ENCODE measurements around the gene CPLANE2. TPM values are rescaled to one million over a fixed set of nuclear protein-coding genes. Genes with fewer than 3 reads are reported as not detected.

Gene CPLANE2
- total RNA-seq, 2 donors from 2014 or later: 9.3 to 14.6 TPM

GRCh38 chr1:16241221-16241708 is 4.3 kb upstream of the CPLANE2 start:
- no peaks in the 10 kb centered on the region for H3K36me3 ChIP-seq
- TF ChIP-seq CTCF (IDR thresholded peaks at IDR 0.05): no peak
- no peak for ATAC-seq (ENCODE audit: insufficient number of reproducible peaks, low FRiP score, low read depth)
- H3K4me1 ChIP-seq (ENCODE audit: control insufficient read depth in 1 of 2, low read depth in 2 of 2): peaks cover 18 to 33% of the 10 kb centered on the region in 2 donors
- no peaks in the 10 kb centered on the region for H3K27me3 ChIP-seq (replicated peaks; ENCODE audit: insufficient read depth)
- no peaks in the 10 kb centered on the region for H3K9me3 ChIP-seq
- no peak for DNase-seq (ENCODE audit: low spot score)
- no peak overlapping the region for H3K27ac ChIP-seq
- no peak overlapping the region for H3K4me3 ChIP-seq

- DNase-seq (ENCODE audit: low spot score): no peak
- ATAC-seq (ENCODE audit: insufficient number of reproducible peaks, low FRiP score, low read depth): no peak
- H3K27ac ChIP-seq: no peak overlapping the region
- no peaks in the 10 kb centered on the region for H3K36me3 ChIP-seq
- no peaks in the 10 kb centered on the region for H3K9me3 ChIP-seq
- no peak for TF ChIP-seq CTCF (IDR thresholded peaks at IDR 0.05)
- no peaks in the 10 kb centered on the region for H3K27me3 ChIP-seq (replicated peaks; ENCODE audit: insufficient read depth)
- no peak overlapping the region for H3K4me3 ChIP-seq
- H3K4me1 ChIP-seq (ENCODE audit: control insufficient read depth in 1 of 2, low read depth in 2 of 2): peaks cover 22 to 25% of the 10 kb centered on the region in 2 donors
Measured at GRCh38 chr1:16239972-16240491, 3.0 kb upstream of the CPLANE2 start.

GRCh38 chr1:16237343-16237830 is 404 bp upstream of the CPLANE2 start:
- Histone ChIP-seq H3K9me3 (no peaks in the 10 kb centered on the region), H3K27me3 (replicated peaks; ENCODE audit: insufficient read depth) (no peaks in the 10 kb centered on the region), H3K36me3 (no peaks in the 10 kb centered on the region), H3K27ac (peak overlapping the region; percentile 52 to 75), H3K4me3 (peak overlapping the region; percentile 78), H3K4me1 (ENCODE audit: control insufficient read depth in 1 of 2, low read depth in 2 of 2) (peaks cover 10 to 13% of the 10 kb centered on the region in 2 donors)
- no peak for DNase-seq (ENCODE audit: low spot score)
- no peak for TF ChIP-seq CTCF (IDR thresholded peaks at IDR 0.05)
- ATAC-seq (ENCODE audit: insufficient number of reproducible peaks, low FRiP score, low read depth): no peak

- H3K36me3 ChIP-seq: no peaks in the 10 kb centered on the region
- ATAC-seq (ENCODE audit: insufficient number of reproducible peaks, low FRiP score, low read depth) (no peak), DNase-seq (ENCODE audit: low spot score) (no peak)
- H3K9me3 ChIP-seq: no peaks in the 10 kb centered on the region
- H3K27ac ChIP-seq: peak overlapping the region in 1 of 2 donors; percentile 75
- H3K4me1 ChIP-seq (ENCODE audit: control insufficient read depth in 1 of 2, low read depth in 2 of 2): peaks cover 10 to 13% of the 10 kb centered on the region in 2 donors
- peak overlapping the region; percentile 78 for H3K4me3 ChIP-seq
- peak; percentile 14 for TF ChIP-seq CTCF (IDR thresholded peaks at IDR 0.05)
- no peaks in the 10 kb centered on the region for H3K27me3 ChIP-seq (replicated peaks; ENCODE audit: insufficient read depth)
Measured at GRCh38 chr1:16235944-16236510, 956 bp downstream of the CPLANE2 start.

- Histone ChIP-seq H3K27me3 (replicated peaks; ENCODE audit: insufficient read depth) (no peaks in the 10 kb centered on the region), H3K27ac (no peak overlapping the region), H3K9me3 (no peaks in the 10 kb centered on the region), H3K36me3 (no peaks in the 10 kb centered on the region), H3K4me1 (ENCODE audit: control insufficient read depth in 1 of 2, low read depth in 2 of 2) (peaks cover 10 to 13% of the 10 kb centered on the region in 2 donors), H3K4me3 (no peak overlapping the region)
- DNase-seq (ENCODE audit: low spot score) (no peak), ATAC-seq (ENCODE audit: insufficient number of reproducible peaks, low FRiP score, low read depth) (no peak)
- no peak for TF ChIP-seq CTCF (IDR thresholded peaks at IDR 0.05)
Measured at GRCh38 chr1:16235347-16235746, 1.6 kb downstream of the CPLANE2 start.
